Cardiac muscle cell (in vitro differentiated cells and primary cell): ENCODE measurements around the gene COL5A1. TPM values are rescaled to one million over a fixed set of nuclear protein-coding genes. Genes with fewer than 3 reads are reported as not detected.

Source experiments
- DNase-seq, 2 donors: peaks; one replicate each; pipeline versions ENCODE4 v3.0.0 to v3.0.0-alpha.2; 2010 to 2017; ENCODE audit warnings: low read depth in 1 of 2, low spot score in 1 of 2
- H3K27ac ChIP-seq: fragments of 200-600 bp; sonication (generic); 2 replicates; pipeline ENCODE4 v1.5.1; 2016
- H3K27me3 ChIP-seq: fragments of 200-600 bp; sonication (generic); 2 replicates; pipeline ENCODE4 v1.6.0; 2016; ENCODE audit warnings: control low read depth
- H3K36me3 ChIP-seq: fragments of 200-600 bp; sonication (generic); 2 replicates; pipeline ENCODE4 v1.5.1; 2016; ENCODE audit warnings: control low read depth
- H3K4me1 ChIP-seq: fragments of 200-600 bp; sonication (generic); 2 replicates; pipeline ENCODE4 v1.8.1; 2017; ENCODE audit warnings: low read depth, mild to moderate bottlenecking, mixed run types
- H3K4me3 ChIP-seq: fragments of 200-600 bp; sonication (generic); 2 replicates; pipeline ENCODE4 v1.5.1; 2016; ENCODE audit warnings: mild to moderate bottlenecking
- H3K9me3 ChIP-seq: fragments of 200-600 bp; sonication (generic); 2 replicates; pipeline ENCODE4 v1.5.1; 2017; ENCODE audit warnings: low read depth, mild to moderate bottlenecking, control low read depth
- CTCF ChIP-seq: IDR thresholded peaks from 2 replicates; pipeline ENCODE4 v1.5.1; 2012; ENCODE audit warnings: low read depth, mild to moderate bottlenecking, low read length
- polyA plus RNA-seq: library from polyadenylated mRNA; unstranded; fragments of >200 nt; fragmentation: Nextera tagmentation; extraction: Ambion mirVana; gene quantifications from 2 replicates; pipeline ENCODE4 v1.2.1, GENCODE V29; 2016
- total RNA-seq: library from RNA; depleted of rRNA; stranded (reverse); fragments of >200 nt; gene quantifications from 2 replicates; pipeline ENCODE4 v1.2.3, GENCODE V29; 2016

The COL5A1 gene
- total and polyA plus RNA-seq, 2 experiments from 2014 or later = 34.5 to 129 TPM

GRCh38 chr9:134621558-134622110, 20.0 kb upstream of the COL5A1 start:
- Histone ChIP-seq H3K27ac (no peak overlapping the region), H3K27me3 (no peaks in the 10 kb centered on the region), H3K36me3 (no peaks in the 10 kb centered on the region), H3K4me1 (peaks cover 26% of the 10 kb centered on the region), H3K9me3 (no peaks in the 10 kb centered on the region), H3K4me3 (no peak overlapping the region)
- DNase-seq = no peak
- no peak for TF ChIP-seq CTCF

GRCh38 chr9:134622896-134623257, 18.7 kb upstream of the COL5A1 start:
- H3K9me3 ChIP-seq = no peaks in the 10 kb centered on the region
- no peak for TF ChIP-seq CTCF
- no peak overlapping the region for H3K27ac ChIP-seq
- no peak for DNase-seq
- H3K27me3 ChIP-seq = no peaks in the 10 kb centered on the region
- no peaks in the 10 kb centered on the region for H3K36me3 ChIP-seq
- no peak overlapping the region for H3K4me3 ChIP-seq
- peaks cover 27% of the 10 kb centered on the region for H3K4me1 ChIP-seq

- Histone ChIP-seq H3K9me3 (no peaks in the 10 kb centered on the region), H3K27ac (no peak overlapping the region), H3K4me3 (no peak overlapping the region), H3K36me3 (no peaks in the 10 kb centered on the region), H3K27me3 (no peaks in the 10 kb centered on the region), H3K4me1 (peaks cover 27% of the 10 kb centered on the region)
- no peak for TF ChIP-seq CTCF
- no peak for DNase-seq
Measured at GRCh38 chr9:134623258-134624066, 18.1 kb upstream of the COL5A1 start.

- no peak for TF ChIP-seq CTCF
- Histone ChIP-seq H3K4me1 (peaks cover 27% of the 10 kb centered on the region), H3K4me3 (no peak overlapping the region), H3K9me3 (no peaks in the 10 kb centered on the region), H3K36me3 (no peaks in the 10 kb centered on the region), H3K27ac (no peak overlapping the region), H3K27me3 (no peaks in the 10 kb centered on the region)
- DNase-seq = no peak
Measured at GRCh38 chr9:134624137-134624591, 17.4 kb upstream of the COL5A1 start.

- no peaks in the 10 kb centered on the region for H3K27me3 ChIP-seq
- no peak overlapping the region for H3K4me3 ChIP-seq
- no peak overlapping the region for H3K27ac ChIP-seq
- H3K36me3 ChIP-seq = no peaks in the 10 kb centered on the region
- H3K9me3 ChIP-seq = no peaks in the 10 kb centered on the region
- peaks cover 27% of the 10 kb centered on the region for H3K4me1 ChIP-seq
- peak in 1 of 2 donors; percentile 72 for DNase-seq
- TF ChIP-seq CTCF = no peak
Measured at GRCh38 chr9:134624621-134625181, 16.9 kb upstream of the COL5A1 start.
